Stimulated activated memory B cell treated with anti-CD40 and anti-IgM and Interleukin-4, amounts not matched to agents 10 μg/mL and 1 μg/mL and 100 μg/mL, for 72 hours (primary cell): ENCODE data around the gene DNAAF9.
A peak's percentile ranks its signal among the peaks of the same experiment; 100 is the strongest.
"Not testable (repeated sequence)": the region's sequence is repeated elsewhere in the genome, so short reads cannot be mapped to it uniquely, and the experiment has no call there.

Experiments used
- ATAC-seq: fragments of 150-1000 bp; cut with Tn5 transposase; 2 replicates; pipeline ENCODE4 v1.10.0; 2021
- H3K27ac Mint-ChIP-seq: one replicate; pipeline ENCODE4 v1.8.0; 2022; ENCODE audit warnings: mild to moderate bottlenecking, mixed read lengths
- H3K27me3 Mint-ChIP-seq: one replicate; pipeline ENCODE4 v1.8.0; 2022; ENCODE audit warnings: mixed read lengths
- H3K36me3 Mint-ChIP-seq: one replicate; pipeline ENCODE4 v1.8.0; 2022; ENCODE audit warnings: mixed read lengths
- H3K4me1 Mint-ChIP-seq: one replicate; pipeline ENCODE4 v1.8.0; 2022; ENCODE audit warnings: mixed read lengths
- H3K4me3 Mint-ChIP-seq: one replicate; pipeline ENCODE4 v1.8.0; 2022; ENCODE audit warnings: mild to moderate bottlenecking, moderate library complexity, mixed read lengths
- H3K9me3 Mint-ChIP-seq: one replicate; pipeline ENCODE4 v1.8.0; 2022; ENCODE audit warnings: mixed read lengths

DNAAF9 gene

DNA sequence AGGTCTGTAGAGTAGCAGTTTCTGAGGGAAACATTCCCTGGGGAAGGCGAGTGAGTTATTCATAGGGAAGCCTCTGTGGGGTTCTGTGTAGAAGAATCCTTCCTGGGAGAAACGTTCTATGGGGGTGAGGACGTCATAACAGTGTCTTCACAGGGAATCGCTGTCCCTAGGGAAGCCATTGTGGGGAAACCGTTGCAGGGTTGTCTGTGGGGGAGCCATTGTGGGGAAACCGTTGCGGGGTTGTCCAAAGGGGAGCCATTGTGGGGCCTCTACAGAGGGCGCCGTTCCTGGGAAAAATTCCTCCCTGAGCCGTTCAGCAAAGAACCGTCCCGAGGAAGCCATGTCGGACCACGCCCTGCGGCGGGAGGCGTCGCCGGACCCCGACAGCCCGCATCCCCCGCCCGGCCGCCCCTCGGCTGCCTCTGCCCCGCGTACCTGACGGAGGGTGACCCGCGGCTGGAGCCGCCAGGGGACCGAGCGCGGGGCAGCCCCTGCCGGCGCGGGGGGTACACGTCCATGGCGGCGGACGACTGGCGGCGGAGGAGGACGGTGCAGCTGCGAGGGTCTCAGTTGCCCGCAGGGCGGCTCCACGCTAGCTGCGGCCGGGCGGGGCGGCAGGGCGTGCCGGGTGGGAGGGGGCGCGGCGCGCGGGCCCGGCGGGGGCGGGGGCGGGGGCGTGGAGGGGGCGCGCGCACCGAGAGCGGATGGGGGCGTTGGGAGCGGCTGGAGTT, at the start of gene DNAAF9:
Gene DNAAF9, minus strand, starts transcription at position 630 of the 731 bp plus-strand sequence. Its CDS starts 112 bp downstream, at position 518.
- Mint-ChIP-seq H3K9me3 (no peaks in the 10 kb centered on the region), H3K4me1 (peaks cover 37% of the 10 kb centered on the region), H3K4me3 (peak within 1 kb of the TSS; percentile 99), H3K27ac (peak within 1 kb of the TSS; percentile 88), H3K36me3 (no peaks in the 10 kb centered on the region), H3K27me3 (no peaks in the 10 kb centered on the region)
- ATAC-seq: peak; percentile 83

DNA sequence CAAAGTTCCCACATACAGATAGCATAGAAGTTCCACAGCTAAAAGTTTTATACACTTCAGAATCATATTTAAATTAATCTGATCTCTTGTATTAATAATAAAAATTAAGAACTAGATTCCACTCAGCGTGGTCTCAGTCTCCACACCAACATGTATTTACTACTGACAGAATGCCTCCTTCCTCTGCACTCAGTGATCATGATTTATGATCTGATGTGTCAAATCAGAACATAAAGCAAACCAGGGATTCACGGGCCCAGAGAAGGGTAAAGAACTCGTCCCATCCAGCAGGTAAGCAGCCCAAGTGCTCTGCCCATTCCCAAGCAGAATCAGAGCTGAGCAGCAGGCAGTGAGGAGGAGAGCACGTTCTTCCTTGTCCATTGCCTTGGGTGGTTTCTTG, 49.2 kb upstream of the DNAAF9 start:
- no peaks in the 10 kb centered on the region for H3K4me1 Mint-ChIP-seq
- H3K27ac Mint-ChIP-seq: no peak overlapping the region
- H3K4me3 Mint-ChIP-seq: no peak overlapping the region
- ATAC-seq: no peak
- peaks cover 29% of the 10 kb centered on the region for H3K27me3 Mint-ChIP-seq
- H3K36me3 Mint-ChIP-seq: no peaks in the 10 kb centered on the region
- no peaks in the 10 kb centered on the region for H3K9me3 Mint-ChIP-seq

DNA sequence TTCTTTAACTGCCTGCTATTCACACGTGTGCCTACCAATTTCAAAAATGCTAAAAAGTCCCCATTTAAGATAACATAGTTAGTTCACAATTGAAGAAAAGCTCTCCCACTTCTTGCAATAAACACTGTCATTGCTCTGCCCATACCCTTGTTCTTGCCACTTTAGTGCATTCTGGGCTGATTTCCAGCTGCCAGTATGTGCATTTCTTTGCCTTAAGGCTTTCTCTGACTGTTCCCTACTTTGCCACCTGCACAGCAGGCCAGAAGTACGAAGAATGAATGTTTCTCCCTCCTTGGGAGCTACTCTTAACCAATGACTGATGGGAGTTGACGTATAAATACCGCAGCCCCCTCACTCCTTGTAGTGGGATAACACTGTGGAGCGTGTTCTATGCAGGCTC, 47.4 kb upstream of the DNAAF9 start:
- Mint-ChIP-seq H3K27ac (no peak overlapping the region), H3K27me3 (peaks cover 32% of the 10 kb centered on the region), H3K4me1 (no peaks in the 10 kb centered on the region), H3K36me3 (no peaks in the 10 kb centered on the region), H3K9me3 (no peaks in the 10 kb centered on the region), H3K4me3 (no peak overlapping the region)
- no peak for ATAC-seq

DNA sequence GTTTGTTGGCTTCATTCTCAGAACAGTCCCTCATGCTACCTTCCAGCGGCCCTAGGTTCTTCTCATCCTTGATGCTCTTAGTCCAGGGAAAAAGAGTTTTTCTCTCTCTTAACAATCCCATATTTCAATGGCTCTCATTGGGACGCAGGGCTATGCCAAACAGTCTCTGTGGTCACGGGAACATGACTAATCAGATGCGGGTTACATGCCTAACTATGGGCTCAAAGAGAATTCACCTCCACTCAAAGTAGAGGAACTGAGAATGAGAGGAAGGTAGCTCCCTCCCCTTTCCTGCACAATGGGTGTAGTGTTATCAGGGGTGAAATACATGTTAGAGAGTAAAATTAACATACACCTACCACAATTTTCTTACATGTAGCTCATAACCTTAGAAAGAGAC, 45.2 kb upstream of the DNAAF9 start:
- Mint-ChIP-seq H3K27me3 (peaks cover 32% of the 10 kb centered on the region), H3K9me3 (no peaks in the 10 kb centered on the region), H3K4me1 (no peaks in the 10 kb centered on the region), H3K4me3 (no peak overlapping the region), H3K27ac (no peak overlapping the region), H3K36me3 (no peaks in the 10 kb centered on the region)
- peak; percentile 69 for ATAC-seq

DNA sequence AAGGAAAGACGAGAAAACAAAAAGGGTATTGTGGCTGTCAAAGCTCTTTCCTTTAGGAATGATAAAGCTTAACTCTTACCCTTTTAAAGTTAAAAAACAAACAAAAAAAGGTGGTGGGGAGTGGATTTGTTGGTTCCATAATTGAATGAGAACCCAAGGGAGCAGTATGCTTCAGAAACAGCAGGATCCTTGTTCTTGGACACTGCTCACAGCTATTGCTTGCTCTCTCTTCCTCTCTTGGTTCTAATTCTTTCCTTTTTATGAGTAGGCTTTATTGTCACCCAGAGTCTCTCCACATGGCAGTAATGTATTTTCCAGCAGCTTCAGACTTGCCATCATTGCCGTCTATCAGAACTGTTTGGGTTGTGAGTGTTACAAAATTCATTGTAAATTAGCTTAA, 44.7 kb upstream of the DNAAF9 start:
- Mint-ChIP-seq H3K4me3 (no peak overlapping the region), H3K4me1 (no peaks in the 10 kb centered on the region), H3K27me3 (peaks cover 32% of the 10 kb centered on the region), H3K27ac (no peak overlapping the region), H3K36me3 (no peaks in the 10 kb centered on the region), H3K9me3 (no peaks in the 10 kb centered on the region)
- ATAC-seq: no peak

DNA sequence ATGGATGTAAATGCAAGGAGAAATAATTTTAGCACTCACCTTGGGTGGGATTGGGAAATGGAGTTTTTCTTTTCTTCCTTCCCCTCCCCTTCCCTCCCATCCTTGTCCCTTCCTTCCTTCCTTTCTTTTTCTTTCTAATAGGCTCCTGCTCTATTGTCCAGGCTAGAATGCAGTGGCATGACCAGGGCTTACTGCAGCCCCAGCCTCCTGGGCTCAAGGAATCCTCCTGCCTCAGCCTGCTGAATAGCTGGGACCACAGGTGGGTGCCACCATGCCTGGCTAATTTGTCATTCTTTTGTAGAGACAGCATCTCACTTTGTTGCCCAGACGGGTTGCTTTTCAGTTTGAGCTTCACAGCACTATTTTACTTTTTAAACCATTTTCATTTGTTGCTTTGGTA, 41.9 kb upstream of the DNAAF9 start:
- Mint-ChIP-seq H3K27me3 (peaks cover 15% of the 10 kb centered on the region), H3K27ac (no peak overlapping the region), H3K4me3 (no peak overlapping the region), H3K9me3 (no peaks in the 10 kb centered on the region), H3K4me1 (no peaks in the 10 kb centered on the region), H3K36me3 (no peaks in the 10 kb centered on the region)
- no peak for ATAC-seq

DNA sequence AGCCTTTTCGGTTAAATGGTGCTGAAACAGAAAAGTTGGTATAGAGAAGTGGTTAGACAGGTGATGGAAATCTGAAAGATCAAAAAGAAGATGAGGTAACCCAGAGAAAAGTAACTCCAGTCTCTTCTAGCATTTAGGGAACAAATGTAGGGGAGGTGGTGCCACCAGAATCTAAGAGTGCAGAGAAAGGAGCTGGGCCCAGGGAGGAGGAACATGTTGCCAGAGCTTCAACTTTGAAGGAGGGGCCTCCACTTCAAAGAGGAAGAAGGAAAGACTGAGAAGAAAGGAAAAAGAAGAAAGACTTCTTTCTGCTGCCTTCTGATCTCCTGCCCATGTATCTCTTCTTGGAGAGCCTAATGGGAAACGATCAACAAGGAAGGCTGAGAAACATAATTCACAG, 39.9 kb upstream of the DNAAF9 start:
- H3K4me3 Mint-ChIP-seq: no peak overlapping the region
- no peaks in the 10 kb centered on the region for H3K36me3 Mint-ChIP-seq
- no peaks in the 10 kb centered on the region for H3K9me3 Mint-ChIP-seq
- H3K27ac Mint-ChIP-seq: no peak overlapping the region
- ATAC-seq: no peak
- H3K27me3 Mint-ChIP-seq: peaks cover 7% of the 10 kb centered on the region
- no peaks in the 10 kb centered on the region for H3K4me1 Mint-ChIP-seq

DNA sequence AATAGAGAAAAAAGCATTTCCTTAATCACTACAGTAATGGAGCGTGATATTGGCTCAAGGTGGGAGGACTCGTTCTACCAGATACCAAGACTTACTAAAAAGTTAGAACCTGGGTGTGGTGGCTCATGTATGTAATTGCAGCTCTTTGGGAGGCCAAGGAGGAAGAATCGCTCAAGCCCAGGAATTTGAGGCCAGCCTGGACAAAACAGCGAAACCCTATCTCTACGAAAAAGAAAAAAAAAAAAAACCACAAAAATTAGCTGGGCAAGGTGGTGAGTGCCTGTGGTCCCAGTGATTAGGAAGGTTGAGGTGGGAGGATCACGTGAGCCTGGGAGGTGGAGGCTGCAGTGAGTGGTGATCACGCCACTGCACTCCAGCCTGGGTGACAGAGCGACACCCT, 39.3 kb upstream of the DNAAF9 start:
- no peaks in the 10 kb centered on the region for H3K4me1 Mint-ChIP-seq
- H3K36me3 Mint-ChIP-seq: no peaks in the 10 kb centered on the region
- H3K27me3 Mint-ChIP-seq: peaks cover 4% of the 10 kb centered on the region
- H3K9me3 Mint-ChIP-seq: no peaks in the 10 kb centered on the region
- no peak overlapping the region for H3K4me3 Mint-ChIP-seq
- ATAC-seq: no peak
- H3K27ac Mint-ChIP-seq: no peak overlapping the region

DNA sequence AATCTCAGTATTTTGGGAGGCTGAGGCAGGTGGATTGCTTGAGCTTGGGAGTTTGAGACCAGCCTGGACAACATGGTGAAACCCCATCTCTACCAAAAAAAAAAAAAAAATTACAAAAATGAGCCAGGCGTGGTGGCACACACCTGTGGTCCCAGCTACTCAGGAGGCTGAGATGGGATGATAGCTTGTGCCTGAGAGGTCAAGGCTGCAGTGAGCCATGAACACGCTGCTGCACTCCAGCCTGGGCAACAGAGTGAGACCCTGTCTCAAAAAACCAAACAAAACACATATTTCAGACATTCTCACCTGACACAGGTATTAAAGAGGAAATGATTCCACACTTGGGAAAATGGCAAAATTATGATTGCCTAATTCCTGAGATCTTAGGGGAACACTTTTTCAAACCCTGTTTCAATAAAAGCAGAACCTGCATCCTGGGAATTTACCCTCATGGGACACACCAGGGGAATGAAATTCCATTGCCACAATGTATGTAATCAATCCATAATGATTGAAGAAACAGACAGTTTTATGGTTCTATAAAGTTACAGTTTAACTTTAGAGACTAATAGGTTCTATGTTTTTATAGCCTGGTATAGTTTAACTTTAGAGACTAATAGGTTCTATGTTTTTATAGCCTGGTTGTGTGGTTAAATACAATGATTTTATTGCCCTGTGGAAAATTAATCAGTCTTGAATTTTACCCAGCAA, 29.6 kb upstream of the DNAAF9 start:
- Mint-ChIP-seq H3K4me3 (no peak overlapping the region), H3K27me3 (peaks cover 14% of the 10 kb centered on the region), H3K36me3 (no peaks in the 10 kb centered on the region), H3K4me1 (no peaks in the 10 kb centered on the region), H3K9me3 (no peaks in the 10 kb centered on the region), H3K27ac (no peak overlapping the region)
- ATAC-seq: no peak

DNA sequence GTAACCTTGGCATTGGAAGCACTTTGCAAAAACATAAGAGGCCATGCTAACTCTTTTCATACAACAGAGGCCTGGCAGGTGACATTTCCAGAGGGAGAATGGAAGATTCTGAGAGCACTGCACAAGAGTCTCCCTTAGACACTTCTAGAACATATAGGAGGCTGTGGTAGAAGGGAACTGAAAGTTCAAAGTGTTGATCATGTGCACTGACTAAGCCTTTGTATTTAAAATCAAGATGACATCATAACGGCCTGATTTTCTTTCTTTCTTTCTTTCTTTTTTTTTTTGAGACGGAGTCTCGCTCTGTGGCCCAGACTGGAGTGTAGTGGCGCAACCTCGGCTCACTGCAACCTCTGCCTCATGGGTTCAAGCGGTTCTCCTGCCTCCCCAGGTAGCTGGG, 26.8 kb upstream of the DNAAF9 start:
- Mint-ChIP-seq H3K27ac (no peak overlapping the region), H3K4me3 (no peak overlapping the region)

DNA sequence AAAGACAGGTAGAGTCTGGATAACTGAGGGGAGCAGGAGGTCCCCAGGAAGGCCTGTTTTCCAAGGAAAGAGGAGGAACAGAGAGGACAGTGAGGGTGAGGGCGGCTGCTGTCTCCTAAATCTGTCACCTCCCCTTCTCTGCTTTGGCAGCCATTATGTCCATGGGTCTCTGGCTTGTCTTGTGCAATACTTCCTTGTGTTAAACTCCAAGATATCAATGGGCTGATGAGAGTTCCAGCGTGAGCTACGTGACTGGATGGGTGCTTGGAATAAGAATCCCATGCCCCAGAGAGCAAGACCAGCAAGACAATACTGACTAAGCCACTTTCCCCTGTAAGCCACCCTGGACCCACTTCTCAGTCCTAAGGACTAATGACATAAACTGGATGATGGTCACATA, 26.3 kb upstream of the DNAAF9 start:
- H3K4me3 Mint-ChIP-seq: no peak overlapping the region
- H3K27ac Mint-ChIP-seq: no peak overlapping the region
- no peak for ATAC-seq
- H3K9me3 Mint-ChIP-seq: no peaks in the 10 kb centered on the region
- peaks cover 10% of the 10 kb centered on the region for H3K4me1 Mint-ChIP-seq
- peaks cover 10% of the 10 kb centered on the region for H3K27me3 Mint-ChIP-seq
- H3K36me3 Mint-ChIP-seq: no peaks in the 10 kb centered on the region

More for the DNA sequence above, 26.8 kb upstream of the DNAAF9 start:
- Mint-ChIP-seq H3K36me3 (no peaks in the 10 kb centered on the region), H3K27me3 (peaks cover 14% of the 10 kb centered on the region), H3K9me3 (no peaks in the 10 kb centered on the region), H3K4me1 (peaks cover 10% of the 10 kb centered on the region)
- ATAC-seq: no peak

DNA sequence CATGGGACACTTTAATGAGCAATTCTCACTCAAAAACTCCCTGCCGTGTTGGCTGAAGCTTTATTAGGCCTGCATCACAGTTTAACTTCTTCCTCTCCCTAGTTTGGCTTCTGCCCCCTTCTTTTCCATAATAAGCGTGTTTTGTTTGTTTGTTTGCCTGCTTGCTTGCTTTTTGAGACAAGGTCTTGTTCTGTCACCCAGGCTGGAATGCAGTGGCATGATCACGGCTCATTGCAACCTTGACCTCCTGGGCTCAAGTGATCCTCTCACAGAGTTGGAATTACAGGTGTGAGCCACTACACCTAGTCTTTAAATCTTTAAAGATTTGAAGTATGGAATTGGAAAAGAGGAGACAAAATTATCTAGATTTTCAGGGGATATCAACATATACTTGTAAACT, 25.4 kb upstream of the DNAAF9 start:
- no peak for ATAC-seq
- no peaks in the 10 kb centered on the region for H3K36me3 Mint-ChIP-seq
- no peak overlapping the region for H3K27ac Mint-ChIP-seq
- H3K4me3 Mint-ChIP-seq: no peak overlapping the region
- no peaks in the 10 kb centered on the region for H3K9me3 Mint-ChIP-seq
- H3K4me1 Mint-ChIP-seq: peaks cover 10% of the 10 kb centered on the region
- peaks cover 1% of the 10 kb centered on the region for H3K27me3 Mint-ChIP-seq

DNA sequence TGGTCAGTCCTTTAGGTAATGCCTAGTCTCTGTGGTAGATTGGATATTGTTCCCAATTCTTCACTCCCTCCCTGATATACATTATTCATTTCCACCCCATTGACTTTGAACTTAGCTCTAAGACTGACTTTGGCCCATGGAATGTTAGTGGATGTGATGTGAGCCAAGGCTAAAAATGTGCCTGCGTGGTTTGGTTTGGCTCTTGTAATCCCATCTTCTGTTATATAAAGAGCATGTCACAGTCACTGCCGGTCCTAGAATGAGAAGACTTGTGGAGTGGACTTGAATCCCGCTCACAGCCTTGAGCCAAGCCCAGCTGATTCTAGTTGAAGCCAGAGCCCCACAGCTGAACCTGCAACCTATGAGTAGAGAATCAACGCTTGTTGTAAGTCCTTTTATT, 23.6 kb upstream of the DNAAF9 start:
- H3K4me3 Mint-ChIP-seq: no peak overlapping the region
- H3K27ac Mint-ChIP-seq: no peak overlapping the region

DNA sequence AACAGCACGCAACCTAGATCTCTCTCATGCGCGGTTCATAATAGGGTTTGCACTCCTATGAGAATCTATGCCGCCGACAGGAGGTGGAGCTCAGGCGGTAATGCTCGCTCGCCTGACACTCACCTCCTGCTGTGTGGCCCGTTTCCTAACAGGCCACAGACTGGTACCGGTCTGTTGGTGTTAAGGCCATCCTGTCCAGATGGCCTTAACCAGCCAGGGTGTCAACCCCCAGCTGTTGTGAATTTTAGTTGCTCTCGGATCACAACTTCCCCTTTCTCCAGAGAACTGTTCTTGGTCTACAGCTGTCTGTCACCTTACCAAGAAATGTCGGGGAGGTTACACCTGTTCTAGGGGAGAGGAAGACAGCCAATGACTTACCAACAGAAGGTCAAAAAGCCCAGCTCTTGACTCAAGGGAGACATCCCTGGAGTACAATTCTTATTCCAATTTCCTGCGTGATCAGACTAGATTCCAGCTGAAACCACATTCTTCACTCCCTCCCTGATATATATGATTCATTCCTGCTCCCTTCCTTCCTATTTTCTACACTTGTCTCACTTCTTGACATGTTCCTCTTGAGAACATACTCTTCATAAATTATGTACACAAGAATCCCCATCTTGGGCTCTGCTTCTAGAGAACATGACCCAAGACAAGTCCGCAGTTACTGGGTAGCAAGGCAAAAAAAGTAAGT, 23.1 kb upstream of the DNAAF9 start:
- Mint-ChIP-seq H3K36me3 (no peaks in the 10 kb centered on the region), H3K27ac (no peak overlapping the region), H3K4me3 (no peak overlapping the region), H3K27me3 (no peaks in the 10 kb centered on the region), H3K9me3 (no peaks in the 10 kb centered on the region), H3K4me1 (peaks cover 10% of the 10 kb centered on the region)
- peak; percentile 93 for ATAC-seq

More for the DNA sequence above, 23.6 kb upstream of the DNAAF9 start:
- H3K27me3 Mint-ChIP-seq: no peaks in the 10 kb centered on the region
- peaks cover 10% of the 10 kb centered on the region for H3K4me1 Mint-ChIP-seq
- ATAC-seq: no peak
- no peaks in the 10 kb centered on the region for H3K36me3 Mint-ChIP-seq
- H3K9me3 Mint-ChIP-seq: no peaks in the 10 kb centered on the region

DNA sequence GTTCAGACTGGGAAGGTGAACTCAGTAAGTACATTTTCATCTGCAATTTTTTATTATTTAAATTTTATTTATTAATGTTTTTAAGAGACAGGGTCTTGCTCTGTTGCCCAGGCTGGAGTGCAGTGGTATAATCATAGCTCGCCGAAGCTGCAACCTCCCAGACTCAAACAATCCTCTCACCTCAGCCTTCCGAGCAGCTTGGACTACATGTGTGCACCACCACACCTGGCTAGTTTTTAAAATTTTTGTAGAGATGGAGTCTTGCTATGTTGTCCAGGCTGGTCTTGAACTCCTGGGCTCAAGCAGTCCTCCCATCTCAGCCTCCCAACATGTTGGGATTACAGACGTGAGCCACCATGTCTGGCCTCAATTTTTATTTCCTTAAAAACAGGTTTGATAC, 19.3 kb upstream of the DNAAF9 start:
- H3K36me3 Mint-ChIP-seq, ATAC-seq, H3K4me3 Mint-ChIP-seq, H3K27ac Mint-ChIP-seq, H3K4me1 Mint-ChIP-seq, H3K9me3 Mint-ChIP-seq: not testable (repeated sequence)
- peaks cover 14% of the 10 kb centered on the region for H3K27me3 Mint-ChIP-seq

DNA sequence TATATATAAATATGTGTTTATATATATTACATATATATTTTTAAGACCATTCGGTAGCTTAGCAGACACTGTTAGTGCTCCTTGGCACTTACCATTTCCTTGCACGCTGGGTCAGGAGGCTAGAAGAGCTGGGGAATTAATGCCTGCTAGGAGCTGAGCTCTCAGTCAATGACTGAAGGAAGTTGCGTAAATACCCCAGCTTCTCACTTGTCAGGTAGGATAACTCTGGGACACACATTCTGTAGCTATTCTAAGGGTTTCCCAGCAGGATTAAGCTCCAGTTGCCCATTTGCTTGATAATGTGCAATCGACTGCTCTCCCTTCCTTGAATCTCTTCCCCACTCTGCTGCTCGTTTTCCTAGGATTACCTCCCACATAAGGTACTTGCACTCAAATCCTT, 15.7 kb upstream of the DNAAF9 start:
- H3K4me3 Mint-ChIP-seq: no peak overlapping the region
- H3K36me3 Mint-ChIP-seq: no peaks in the 10 kb centered on the region
- H3K9me3 Mint-ChIP-seq: no peaks in the 10 kb centered on the region
- peaks cover 18% of the 10 kb centered on the region for H3K27me3 Mint-ChIP-seq
- peaks cover 7% of the 10 kb centered on the region for H3K4me1 Mint-ChIP-seq
- ATAC-seq: no peak
- H3K27ac Mint-ChIP-seq: no peak overlapping the region
